ENCODE data around the gene AFF1.
A peak's percentile ranks its signal among the peaks of the same experiment; 100 is the strongest.
"Not testable (repeated sequence)": the region's sequence is repeated elsewhere in the genome, so short reads cannot be mapped to it uniquely, and the experiment has no call there.

The AFF1 gene

DNA sequence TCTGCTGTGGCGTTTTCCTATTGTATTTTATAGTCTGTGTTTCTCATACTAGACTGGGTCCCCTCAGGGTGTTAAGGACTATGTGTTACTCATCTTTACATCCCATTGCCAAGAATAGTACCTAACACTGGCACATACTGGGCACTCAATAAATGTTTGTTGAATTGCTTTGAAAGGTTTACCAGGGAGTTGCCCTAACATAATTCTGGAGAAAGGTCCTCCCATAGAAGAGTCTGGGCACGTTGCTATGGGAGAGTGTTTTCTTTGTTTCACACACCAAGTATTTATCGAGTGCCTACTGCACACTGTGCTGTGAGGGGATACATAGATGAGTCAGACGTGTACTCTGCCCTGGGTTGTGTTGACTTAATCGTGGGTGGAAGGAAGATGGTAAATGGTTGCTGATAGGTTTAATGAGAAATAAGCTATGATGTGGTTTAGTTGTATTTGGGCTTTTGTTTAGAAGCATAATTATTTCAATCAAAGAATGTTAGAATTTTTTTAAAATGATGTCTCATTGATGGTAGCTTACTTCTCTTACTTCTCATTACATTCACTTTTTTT lies 42.9 kb downstream of the AFF1 start:
- DNase-seq (ENCODE audit: low spot score) = peak; percentile 34

DNA sequence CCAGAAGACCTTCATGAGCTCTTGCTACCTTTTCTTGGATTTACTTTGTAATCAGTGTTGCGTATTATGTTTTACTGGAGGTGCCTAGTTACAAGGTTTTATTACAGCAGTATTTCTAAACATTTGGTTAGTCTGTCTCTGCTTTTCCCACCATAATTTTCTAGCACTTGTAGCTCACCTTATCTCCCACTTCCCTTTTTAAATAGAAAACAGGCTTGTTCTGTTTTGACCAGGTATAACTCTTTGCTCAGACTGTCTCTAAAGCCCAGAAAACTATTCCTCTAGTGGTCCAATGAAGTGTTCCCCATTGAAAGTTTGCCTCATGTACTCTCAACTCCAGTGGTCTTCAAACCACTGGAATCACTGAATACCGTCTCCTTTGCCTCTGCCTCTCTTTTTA lies 43.9 kb downstream of the AFF1 start:
- DNase-seq (ENCODE audit: low spot score) = no peak

DNA sequence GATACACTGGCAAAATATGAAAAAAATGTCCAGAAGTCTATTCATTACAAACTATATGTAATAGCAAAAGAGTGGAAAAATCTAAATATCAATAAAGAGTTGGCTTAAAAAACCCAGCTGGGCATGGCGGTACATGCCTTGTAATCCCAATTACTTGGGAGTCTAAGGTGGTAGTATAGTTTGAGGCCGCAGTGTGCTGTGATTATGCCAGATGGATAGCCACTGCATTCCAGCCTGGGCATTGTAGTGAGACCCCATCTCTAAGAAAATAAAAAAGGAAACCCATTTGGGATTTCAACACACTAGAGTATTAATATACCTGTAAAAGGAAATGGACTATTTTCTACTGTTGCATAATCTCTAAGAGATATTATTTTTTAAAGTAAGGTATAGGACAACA lies 45.4 kb downstream of the AFF1 start:
- no peak for DNase-seq (ENCODE audit: low spot score)

DNA sequence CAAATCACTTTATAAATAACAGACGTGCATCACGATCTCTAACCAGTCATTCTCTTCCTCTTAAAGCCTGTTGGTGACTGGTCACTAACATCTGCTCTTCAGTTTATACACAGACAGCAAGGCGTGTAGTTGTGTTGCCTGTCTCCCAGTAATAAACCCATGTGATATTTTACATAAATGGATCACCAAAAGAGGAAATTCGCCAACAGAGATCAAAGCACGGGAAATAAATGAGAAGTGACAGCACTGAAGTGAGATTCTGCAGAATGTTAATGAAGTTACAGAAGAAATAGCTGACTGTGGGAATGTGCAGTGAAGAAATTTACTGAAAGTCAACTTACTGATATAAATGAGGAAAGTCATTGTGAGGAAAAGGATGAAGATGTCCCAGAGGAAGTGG lies 47.0 kb downstream of the AFF1 start:
- DNase-seq (ENCODE audit: low spot score) = no peak

DNA sequence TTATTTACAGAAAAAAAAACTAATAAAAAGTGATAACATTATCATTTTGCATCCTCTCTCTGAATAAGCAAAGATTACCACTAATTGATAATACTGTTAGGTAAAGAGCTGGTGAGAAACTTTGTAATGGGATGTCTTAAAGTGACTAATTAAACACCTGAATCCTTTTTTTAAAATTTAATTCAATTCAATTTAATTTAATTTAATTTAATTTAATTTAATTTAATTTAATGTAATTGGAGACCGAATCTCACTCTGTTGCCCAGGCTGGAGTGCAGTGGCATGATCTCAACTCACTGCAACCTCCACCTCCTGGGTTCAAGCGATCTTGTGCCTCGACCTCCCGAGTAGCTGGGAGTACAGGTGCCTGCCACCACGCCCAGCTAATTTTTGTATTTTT lies 51.0 kb downstream of the AFF1 start:
- DNase-seq (ENCODE audit: low spot score) = not testable (repeated sequence)

DNA sequence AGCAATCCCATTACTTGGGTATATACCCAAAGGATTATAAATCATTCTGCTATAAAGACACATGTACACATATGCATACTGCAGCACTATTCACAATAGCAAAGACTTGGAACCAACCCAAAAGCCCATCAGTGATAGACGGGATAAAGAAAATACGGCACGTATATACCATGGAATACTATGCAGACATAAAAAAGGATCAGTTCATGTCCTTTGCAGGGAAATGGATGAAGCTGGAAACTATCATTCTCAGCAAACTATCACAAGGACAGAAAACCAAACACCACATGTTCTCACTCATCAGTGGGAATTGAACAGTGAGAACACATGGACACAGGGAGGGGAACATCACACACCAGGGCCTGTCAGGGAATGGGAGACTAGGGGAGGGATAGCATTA lies 54.8 kb downstream of the AFF1 start:
- not testable (repeated sequence) for DNase-seq (ENCODE audit: low spot score)

DNA sequence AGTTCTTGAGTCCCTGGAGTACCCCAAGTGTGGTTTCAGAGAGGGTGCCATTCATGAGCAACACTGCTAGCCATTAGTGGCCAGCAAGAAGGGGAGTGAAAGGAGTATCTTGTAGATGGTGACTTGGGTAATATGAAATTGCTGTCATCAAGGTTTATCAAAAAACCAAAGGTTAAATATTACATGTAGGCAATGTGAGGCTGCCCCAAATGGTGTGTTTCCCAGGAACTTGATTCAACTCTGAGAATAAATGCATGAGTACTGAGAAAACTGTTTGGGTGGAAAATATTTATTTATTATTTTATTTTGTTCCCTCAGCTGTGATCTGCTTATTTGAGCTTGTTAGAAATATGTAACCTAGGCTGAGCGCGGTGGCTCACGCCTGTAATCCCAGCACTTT lies 55.7 kb downstream of the AFF1 start:
- no peak for DNase-seq (ENCODE audit: low spot score)

DNA sequence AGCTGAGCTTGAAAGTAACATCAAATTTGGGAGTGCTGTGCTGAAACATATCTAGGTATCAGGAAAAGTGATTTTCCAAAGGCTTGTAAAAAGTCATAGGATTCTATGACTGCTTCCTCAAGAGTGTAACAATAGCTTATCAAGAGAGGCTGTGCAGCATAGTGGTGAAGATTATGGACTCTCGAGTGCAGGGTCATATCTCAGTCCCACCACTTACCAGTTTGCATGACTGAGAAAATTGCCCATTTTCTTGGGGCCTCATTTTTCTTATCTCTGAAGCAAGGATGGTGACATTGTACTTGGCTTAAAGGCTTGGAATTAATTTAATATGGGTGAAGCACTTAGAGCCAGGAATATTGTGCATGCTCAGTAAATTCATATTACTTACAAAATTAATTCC lies 57.2 kb downstream of the AFF1 start:
- DNase-seq (ENCODE audit: low spot score) = no peak

DNA sequence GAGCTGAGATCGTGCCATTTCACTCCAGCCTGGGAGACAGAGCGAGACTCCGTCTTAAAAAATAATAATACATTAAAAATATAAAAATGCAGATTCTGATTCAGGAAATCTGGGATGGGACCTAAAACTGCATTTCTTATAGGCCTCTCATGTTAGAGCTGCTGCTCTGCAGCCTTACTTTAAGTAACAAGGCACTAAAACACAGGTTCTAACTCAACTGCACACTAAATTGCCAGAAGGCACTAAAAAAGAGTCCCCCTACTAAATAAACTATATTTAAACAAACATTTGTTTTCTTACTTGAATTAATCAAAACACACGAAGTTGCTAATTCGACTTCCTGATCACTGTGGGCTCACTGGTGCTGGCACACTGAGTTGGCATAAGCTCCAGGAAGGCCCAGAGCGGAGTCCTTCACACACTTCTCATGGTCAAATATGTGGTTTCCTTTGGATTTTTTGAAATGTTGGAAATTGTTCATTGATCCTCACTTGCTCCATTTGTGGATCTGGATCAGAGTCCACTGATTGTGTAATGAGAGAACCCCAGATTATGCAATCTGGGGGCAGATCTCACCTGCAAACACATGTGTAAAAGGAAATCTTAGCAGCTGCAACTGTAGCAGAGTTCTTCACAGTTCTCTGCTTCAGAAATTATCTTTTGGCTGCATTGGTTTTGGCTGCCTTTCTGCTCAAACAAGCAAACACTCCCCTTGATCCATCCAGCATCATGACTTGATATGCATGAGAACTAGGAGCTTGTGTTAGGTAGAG lies 59.3 kb downstream of the AFF1 start:
- no peak for DNase-seq (ENCODE audit: low spot score)

DNA sequence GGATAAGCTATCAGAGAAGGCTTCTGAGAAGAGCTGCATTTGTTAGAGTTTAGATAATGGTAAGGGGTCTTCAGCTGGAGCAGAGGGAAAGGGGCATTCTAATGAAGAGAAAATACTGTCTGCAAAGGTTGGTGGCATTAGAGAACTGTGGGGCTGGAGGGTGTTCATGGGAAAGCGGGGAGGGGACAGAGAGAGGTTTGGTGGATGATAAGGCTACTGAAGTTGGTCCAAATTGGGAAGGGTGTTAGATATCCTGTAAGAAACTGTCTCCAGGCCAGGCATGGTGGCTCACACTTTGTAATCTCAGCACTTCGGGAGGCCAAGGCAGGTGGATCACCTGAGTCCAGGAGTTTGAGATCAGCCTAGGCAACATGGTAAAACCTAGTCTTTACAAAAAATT lies 59.9 kb downstream of the AFF1 start:
- no peak for DNase-seq (ENCODE audit: low spot score)

DNA sequence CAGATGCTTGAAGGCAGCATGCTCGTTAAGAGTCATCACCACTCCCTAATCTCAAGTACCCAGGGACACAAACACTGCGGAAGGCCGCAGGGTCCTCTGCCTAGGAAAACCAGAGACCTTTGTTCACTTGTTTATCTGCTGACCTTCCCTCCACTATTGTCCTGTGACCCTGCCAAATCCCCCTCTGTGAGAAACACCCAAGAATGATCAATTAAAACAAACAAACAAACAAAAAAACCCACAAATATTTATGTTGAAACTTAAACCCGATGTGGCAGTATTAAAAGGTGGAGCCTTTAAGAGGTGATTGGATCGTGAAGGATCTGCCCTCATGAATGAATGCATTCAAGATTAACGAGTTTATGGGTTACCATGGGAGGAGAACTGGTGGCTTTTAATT lies 61.7 kb downstream of the AFF1 start:
- DNase-seq (ENCODE audit: low spot score) = not testable (repeated sequence)

DNA sequence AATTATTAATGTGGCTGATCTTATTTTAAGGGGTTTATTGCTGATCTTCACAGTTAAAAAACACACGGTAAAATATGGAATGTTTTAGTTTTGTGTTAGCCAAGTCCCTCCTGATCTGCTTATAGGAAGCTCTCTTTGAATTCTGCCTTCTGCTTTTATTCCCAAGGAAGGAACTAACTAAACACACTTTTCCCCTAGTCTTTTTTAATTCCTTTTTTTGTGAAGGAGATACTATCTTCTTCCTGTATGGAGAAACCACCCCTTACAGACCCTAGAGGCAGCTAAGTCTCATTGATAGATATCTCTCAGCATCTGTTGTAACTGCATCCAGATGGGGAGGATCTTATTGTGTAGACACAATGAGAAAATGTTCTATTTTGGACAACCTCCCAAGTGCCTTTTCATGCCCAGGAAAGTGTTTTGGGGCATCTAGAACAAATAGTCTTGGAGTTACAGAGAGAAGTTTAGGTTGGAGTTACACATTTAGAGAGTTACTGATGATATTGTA lies 64.4 kb downstream of the AFF1 start:
- no peak for DNase-seq (ENCODE audit: low spot score)

DNA sequence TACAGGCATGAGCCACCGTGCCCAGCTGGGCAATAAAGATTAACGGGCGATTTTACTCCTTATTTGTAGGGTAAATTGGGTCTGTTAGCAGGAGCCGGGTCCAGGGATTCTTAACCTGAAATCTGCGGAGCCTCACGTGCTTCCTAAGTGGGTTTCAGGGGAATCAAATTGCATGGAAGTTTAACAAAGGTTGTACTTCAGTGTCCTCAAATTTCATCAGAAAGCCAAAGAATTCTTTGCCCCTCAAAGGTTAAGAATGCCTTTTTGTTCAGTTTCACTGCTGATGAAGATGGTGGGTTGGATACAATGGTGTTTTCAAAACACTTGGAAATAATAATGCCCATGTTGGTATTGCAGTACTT lies 67.9 kb downstream of the AFF1 start:
- no peak for DNase-seq (ENCODE audit: low spot score)

DNA sequence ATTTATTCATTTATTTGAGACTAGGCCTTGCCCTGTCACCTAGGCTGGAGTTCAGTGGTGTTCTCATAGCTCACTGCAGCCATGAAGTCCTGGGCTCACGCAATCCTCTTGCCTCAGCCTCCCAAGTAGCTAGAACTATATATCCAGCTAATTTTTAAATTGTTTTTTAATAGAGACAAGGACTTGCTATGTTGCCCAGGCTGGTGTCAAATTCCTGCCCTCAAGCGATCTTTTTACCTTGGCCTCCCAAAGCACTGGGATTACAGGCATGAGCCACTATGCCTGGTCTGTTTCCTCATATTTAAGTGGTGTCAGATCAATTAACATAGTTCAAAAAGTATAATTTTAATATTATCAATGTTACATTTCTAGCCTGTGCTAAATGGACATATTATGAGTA lies 68.5 kb downstream of the AFF1 start:
- DNase-seq (ENCODE audit: low spot score) = no peak

DNA sequence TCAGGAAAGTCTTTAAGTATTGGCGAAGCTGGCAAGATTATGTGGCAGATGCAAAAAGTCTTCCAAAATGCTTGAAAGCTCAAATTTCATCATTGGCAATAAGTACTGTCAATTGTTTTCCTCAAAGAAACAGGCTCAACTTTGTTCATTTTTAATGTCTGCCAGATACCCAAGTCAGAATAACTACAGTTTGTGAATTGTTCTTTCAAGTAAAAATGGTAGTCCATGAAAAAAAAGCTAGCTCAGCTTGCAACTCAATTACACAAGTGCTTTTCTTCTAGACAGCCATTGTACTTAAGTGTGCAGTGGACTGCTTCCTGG lies 70.5 kb downstream of the AFF1 start:
- DNase-seq (ENCODE audit: low spot score) = peak; percentile 10

DNA sequence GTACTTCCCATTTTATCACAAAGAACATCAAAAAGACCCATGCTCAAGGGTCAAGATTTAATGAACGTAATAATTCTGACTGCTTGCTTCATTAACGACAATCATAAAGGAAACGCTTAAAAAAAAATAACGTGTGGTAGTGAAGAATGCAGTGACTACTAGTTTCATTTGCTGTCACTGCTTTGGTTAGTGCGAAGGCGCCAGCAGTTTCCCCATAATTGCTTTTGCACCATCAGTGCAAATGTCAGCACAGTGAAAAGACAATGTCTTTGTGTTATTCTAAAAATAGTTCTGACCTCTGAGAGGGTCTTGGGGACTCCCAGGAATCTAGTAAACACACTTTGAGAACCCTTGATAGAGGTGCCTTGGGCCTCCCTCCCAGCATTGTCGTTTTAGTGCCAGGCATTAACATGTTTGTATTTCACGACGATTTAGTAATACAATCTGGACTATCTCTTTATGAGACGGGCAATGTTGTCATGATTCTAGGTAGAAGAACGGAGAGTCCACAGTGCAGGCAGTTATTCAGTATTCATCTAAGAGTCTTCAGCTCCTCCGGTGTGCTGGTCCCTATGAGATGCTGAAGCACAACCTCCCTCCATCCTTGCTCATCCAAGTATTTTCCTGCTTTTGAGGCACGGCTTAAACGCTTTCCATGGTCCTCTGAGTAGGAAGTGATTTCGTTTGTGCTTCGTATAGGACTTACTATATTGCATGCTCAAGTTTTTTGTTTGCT lies 71.0 kb downstream of the AFF1 start:
- peak; percentile 19 for DNase-seq (ENCODE audit: low spot score)

DNA sequence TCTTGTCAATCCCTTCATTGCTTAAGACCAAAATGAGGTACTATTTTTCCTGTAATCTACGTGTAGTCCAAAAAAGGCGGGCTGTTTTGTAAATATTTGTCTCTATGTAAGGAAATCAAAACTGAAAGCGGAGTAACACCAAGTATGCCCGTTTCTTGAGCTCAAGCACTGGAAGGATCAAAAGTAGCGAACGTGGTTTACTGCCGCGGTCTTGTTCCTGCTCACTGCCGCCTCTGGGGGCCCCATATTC lies 71.5 kb downstream of the AFF1 start:
- no peak for DNase-seq (ENCODE audit: low spot score)

DNA sequence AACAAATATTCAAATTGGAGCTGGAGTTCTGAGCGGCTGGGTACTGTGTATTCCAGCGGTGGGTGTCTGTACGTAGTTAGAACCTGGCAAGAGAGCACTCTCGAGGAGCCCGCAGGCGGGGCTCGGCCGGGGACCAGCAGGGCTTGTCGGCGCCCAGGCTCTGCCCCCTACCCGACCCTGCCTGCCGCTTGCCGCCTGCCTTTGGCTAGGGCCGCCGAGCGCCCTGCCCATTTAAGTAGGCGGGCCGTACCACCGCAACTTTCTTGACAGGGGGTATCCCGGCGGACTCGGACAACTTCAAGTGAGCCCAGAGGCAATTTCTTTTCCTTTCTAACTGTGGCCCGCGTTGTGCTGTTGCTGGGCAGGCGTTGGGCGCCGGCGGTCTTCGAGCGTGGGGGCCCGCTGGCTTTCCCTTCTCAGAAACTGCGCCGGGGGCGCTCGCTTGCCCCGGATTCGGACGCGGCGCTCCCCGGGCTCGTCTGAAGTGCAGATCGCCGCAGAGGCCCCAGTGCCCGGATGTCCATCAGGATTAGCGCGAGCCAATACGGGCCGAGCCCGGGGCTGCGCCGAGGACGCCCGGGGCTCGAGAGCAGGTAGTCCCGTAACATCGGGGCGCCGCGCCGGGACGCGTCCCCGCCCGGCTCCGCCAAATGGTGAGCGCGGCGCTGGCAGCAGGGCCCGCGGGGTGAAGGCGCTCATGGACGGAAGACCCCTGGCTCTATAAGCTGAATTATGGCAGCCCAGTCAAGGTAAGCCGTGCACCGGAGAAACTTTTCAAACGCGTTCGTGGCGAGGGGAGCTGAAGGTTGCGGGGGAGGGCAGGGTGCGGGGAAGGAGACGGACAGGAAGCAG lies 72.1 kb downstream of the AFF1 start:
- DNase-seq (ENCODE audit: low spot score) = peak; percentile 92

DNA sequence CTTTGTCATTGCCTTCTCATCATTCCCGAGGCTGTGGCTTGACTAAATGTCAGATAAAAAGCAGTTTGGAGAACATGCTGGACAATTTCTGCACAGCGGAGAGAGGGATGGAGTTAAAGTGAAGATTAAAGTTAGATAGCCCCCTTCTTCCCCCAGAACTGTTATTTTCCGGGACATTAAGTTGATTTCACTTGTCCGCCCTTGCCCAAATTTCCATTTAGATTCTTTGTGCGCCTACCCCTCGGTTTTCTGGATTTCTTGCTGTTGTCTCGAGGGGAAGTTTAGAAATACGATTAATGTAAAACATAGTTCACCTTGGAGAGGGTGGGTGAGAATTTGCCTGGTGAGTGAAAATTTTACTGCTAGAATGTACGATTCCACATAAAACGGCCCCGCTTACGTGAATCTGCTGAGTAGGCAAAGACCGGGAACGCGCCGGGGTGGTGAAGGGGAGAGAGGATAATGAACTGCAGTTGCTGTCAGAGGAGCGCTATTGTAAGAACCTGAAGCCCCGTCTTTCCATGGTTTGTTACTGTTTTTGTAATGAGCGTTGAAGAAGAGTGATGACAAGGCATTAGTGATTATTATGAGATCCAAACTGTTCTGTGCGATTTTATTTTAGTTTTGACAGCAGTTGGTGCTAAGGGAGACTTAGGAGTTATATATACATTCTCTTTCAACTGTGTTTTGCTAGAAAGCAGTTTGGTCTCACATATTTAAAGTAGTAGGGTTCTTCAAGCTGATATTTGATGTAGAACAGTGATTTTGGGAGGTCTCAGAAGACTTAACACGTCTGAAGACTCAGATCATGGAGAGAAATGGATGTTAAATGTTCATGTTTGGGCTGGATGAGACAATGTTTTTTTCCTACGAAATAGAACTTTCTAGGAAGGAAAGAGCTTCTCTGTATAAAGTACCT lies 73.0 kb downstream of the AFF1 start:
- peak; percentile 72 for DNase-seq (ENCODE audit: low spot score)

DNA sequence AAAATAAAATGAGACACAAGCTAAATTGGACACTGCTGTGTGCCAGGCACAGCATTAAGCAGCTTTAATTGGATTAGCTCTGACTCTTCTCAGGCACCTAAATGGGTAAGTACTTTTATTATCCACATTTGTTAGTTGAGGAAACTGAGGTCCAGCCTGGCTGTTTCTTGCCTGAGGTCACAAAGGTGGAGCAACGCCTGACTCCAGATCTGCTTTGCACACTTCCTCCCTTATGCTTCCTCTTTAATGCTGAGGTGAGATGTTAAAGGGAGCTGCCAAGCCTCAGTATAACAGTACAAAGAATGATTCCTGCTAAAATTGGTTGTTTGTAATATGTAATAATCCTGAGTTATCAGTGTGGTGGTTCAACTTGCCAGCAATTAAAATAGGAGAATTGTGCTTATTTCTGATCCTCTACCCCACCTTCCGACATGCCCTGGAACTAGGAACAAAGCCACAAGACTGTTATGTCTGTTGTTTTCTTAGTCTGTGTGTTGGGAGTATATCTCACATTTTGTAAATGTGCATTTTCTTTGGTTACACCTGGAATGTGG lies 74.4 kb downstream of the AFF1 start:
- DNase-seq (ENCODE audit: low spot score) = peak; percentile 11

DNA sequence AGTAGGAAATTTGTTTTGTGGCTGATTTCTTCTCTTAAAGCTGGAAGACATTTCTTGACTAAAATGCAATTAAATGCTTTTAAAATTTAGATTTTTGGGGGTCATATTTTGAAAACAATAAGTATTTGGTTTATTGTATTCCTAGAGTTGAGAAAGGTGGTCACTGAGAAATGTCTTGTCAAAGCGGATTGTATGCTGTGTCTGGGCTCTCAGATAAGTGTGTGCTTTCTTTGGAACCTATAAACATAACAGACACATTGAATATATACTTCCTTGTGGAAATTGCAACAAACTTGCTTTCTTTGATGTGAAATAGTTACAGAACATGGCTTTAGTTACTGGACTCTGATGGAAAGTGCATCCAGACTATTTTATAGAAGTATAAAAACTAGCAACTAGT lies 75.4 kb downstream of the AFF1 start:
- no peak for DNase-seq (ENCODE audit: low spot score)
